ENCODE data around the gene SLC35A4. TPM values are rescaled to one million over a fixed set of nuclear protein-coding genes. Genes with fewer than 3 reads are reported as not detected.
A peak's percentile ranks its signal among the peaks of the same experiment; 100 is the strongest.

The SLC35A4 gene
- total and polyA plus RNA-seq, 2 of the 8 experiments (the other 6 are each of a cell fraction or from before 2014, with no cell fraction given) = 78.6 to 133 TPM

- H3K79me1 ChIP-seq (ENCODE audit: low read depth, low read length) = peaks cover 9% of the 10 kb centered on the region
- no peak overlapping the region for H3K18ac ChIP-seq (ENCODE audit: extremely low read depth, low read length)
- CTCF ChIA-PET (ENCODE audit: partially characterized antibody) = interaction anchor here (0.6 to 3.7 kb wide), 3 partner anchors 12 to 150 kb away, joined by 4 to 19 read pairs (median 16); partner anchors contain the start of gene EIF4EBP3
- H2BK12ac ChIP-seq (ENCODE audit: low read depth, low read length) = no peak overlapping the region
- 93% methylated on average over 10 of the region's 10 CpGs; no CpG with 5 or more reads in 1 of the 2 experiments for WGBS, 2 experiments (ENCODE audit: extremely low coverage in 1 of 2, insufficient coverage in 1 of 2, insufficient read length in 1 of 2, insufficient replicate concordance in 2 of 2, low coverage in 1 of 2, low lambda C conversion rate in 2 of 2, missing lambda C conversion rate in 1 of 2)
- H2AFZ ChIP-seq (ENCODE audit: low read length) = no peak overlapping the region
- no peak overlapping the region for H4K91ac ChIP-seq (replicated peaks; ENCODE audit: insufficient read length, low read length)
- no peak overlapping the region for H3K27ac ChIP-seq (ENCODE audit: low read depth, low read length)
- H2BK120ac ChIP-seq (replicated peaks; ENCODE audit: low read depth, low read length) = no peak overlapping the region
- no peak overlapping the region for H3K23ac ChIP-seq (ENCODE audit: insufficient read length)
- H3K4me2 ChIP-seq (ENCODE audit: insufficient read depth in 1 of 2, low read depth in 2 of 2, low read length in 2 of 2) = no peak overlapping the region
- peaks cover 0 to 1% of the 10 kb centered on the region in 2 experiments for H4K20me1 ChIP-seq (replicated peaks in 1 of 2; ENCODE audit: control insufficient read depth in 1 of 2, insufficient read depth in 2 of 2, low read length in 2 of 2)
- no peak overlapping the region for H2BK5ac ChIP-seq (ENCODE audit: low read depth, low read length)
- H3K23me2 ChIP-seq (ENCODE audit: low read depth, low read length) = peaks cover 18% of the 10 kb centered on the region
- H3K9ac ChIP-seq (replicated peaks in 1 of 4; ENCODE audit: extremely low read depth in 1 of 4, low read depth in 3 of 4, low read length in 3 of 4) = no peak overlapping the region
- TF ChIP-seq E2F6 (IDR thresholded peaks at IDR 0.05) = no peak
- peak in 1 of 3 experiments; percentile 11; a peak in 1 of 4 replicates for TF ChIP-seq CTCF (IDR thresholded peaks at IDR 0.05; ENCODE audit: control extremely low read depth in 1 of 3, insufficient read depth in 1 of 3, low read depth in 1 of 3, low read length in 3 of 3)
- H3K56ac ChIP-seq (replicated peaks; ENCODE audit: insufficient read length, low read depth, low read length) = no peak overlapping the region
- no peaks in the 10 kb centered on the region; a peak in 1 of 7 replicates for H3K27me3 ChIP-seq (replicated peaks in 1 of 4; ENCODE audit: control insufficient read depth in 3 of 4, extremely low read depth in 1 of 4, insufficient read depth in 3 of 4, low read length in 3 of 4)
- no peak overlapping the region for H3K4me3 ChIP-seq (ENCODE audit: extremely low read depth in 1 of 4, insufficient read depth in 2 of 4, low read depth in 3 of 4, low read length in 4 of 4)
- no peak overlapping the region for H2AK5ac ChIP-seq (ENCODE audit: low read depth, low read length)
- H3K9me3 ChIP-seq (ENCODE audit: insufficient read depth in 2 of 2, low read depth in 1 of 2, low read length in 1 of 2) = no peaks in the 10 kb centered on the region
- DNase-seq (ENCODE audit: low read depth in 1 of 2, low spot score in 2 of 2) (no peak), FAIRE-seq (no peak)
- H4K8ac ChIP-seq (ENCODE audit: extremely low read depth, insufficient read depth, low read length) = no peak overlapping the region; the same call in 1 of the 2 replicates
- no peaks in the 10 kb centered on the region for H3K36me3 ChIP-seq (ENCODE audit: control insufficient read depth in 2 of 4, insufficient read depth in 4 of 4, low read length in 3 of 4)
- peaks cover 10 to 24% of the 10 kb centered on the region in 2 experiments; a peak in 3 of 4 replicates for H3K79me2 ChIP-seq (ENCODE audit: control insufficient read depth in 1 of 2, insufficient read depth in 2 of 2, low read length in 2 of 2)
- H2BK20ac ChIP-seq (ENCODE audit: low read length) = no peak overlapping the region
- POLR2A ChIA-PET (ENCODE audit: partially characterized antibody) = interaction anchor here (10.8 kb wide), 1 partner anchor 14 kb away, joined by 191 read pairs; the partner anchor contains the start of gene EIF4EBP3
- H3K14ac ChIP-seq (ENCODE audit: insufficient read length) = no peak overlapping the region
- H3K4me1 ChIP-seq (replicated peaks in 1 of 4; ENCODE audit: control insufficient read depth in 3 of 4, insufficient read depth in 4 of 4, low read length in 3 of 4) = peaks cover 4 to 11% (median 7%) of the 10 kb centered on the region in 4 experiments; a peak in 6 of 7 replicates
- H2BK15ac ChIP-seq (ENCODE audit: low read length) = no peak overlapping the region
- H4K5ac ChIP-seq (ENCODE audit: insufficient read length, low read depth, low read length) = no peak overlapping the region
- H3K4ac ChIP-seq (replicated peaks; ENCODE audit: insufficient read length, low read depth, low read length) = no peak overlapping the region
These were observed 4.4 kb upstream of the SLC35A4 start for GRCh38 chr5:140560227-140560626.
